Measurements from ENCODE around the gene OXGR1. TPM values are rescaled to one million over a fixed set of nuclear protein-coding genes. Genes with fewer than 3 reads are reported as not detected.

OXGR1 gene
- total and polyA plus RNA-seq, 10 of the 15 experiments (the other 5 are each of a cell fraction or from before 2014, with no cell fraction given): 0.05 TPM; not detected in 9

GRCh38 chr13:97012251-97013048 is 18.2 kb upstream of the OXGR1 start:
- no peak overlapping the region for H2AFZ ChIP-seq (ENCODE audit: control insufficient read depth, low read depth, low read length)
- POLR2A ChIA-PET: no interaction called here
- H3K4me2 ChIP-seq (ENCODE audit: control insufficient read depth, insufficient read depth): no peak overlapping the region
- DNase-seq (ENCODE audit: low read depth, low spot score) (no peak), FAIRE-seq (no peak), ATAC-seq (no peak)
- WGBS (ENCODE audit: insufficient coverage, insufficient replicate concordance, low lambda C conversion rate, missing lambda C conversion rate): 40% methylated on average over 7 of the region's 7 CpGs
- no peaks in the 10 kb centered on the region for H3K79me2 ChIP-seq (ENCODE audit: control insufficient read depth, insufficient read depth, low read length)
- no peaks in the 10 kb centered on the region for H3K4me1 ChIP-seq (ENCODE audit: control insufficient read depth, insufficient read depth, low read length)
- RAD21 ChIA-PET (ENCODE audit: unreplicated experiment): no interaction called here
- no peak overlapping the region for H3K9ac ChIP-seq (ENCODE audit: control insufficient read depth, insufficient read depth, low read length)
- intact Hi-C loops (cut with micrococcal nuclease; ENCODE audit: unreplicated experiment): loop anchor here (10.0 kb wide), 1 partner anchor 792 kb away; no protein-coding TSS in a partner anchor
- CTCF ChIA-PET: interaction anchor here (0.6 kb wide), 2 partner anchors 1012 to 1352 kb away, joined by 3 read pairs; no protein-coding TSS in a partner anchor
- no peaks in the 10 kb centered on the region for H3K27me3 ChIP-seq (replicated peaks in 1 of 2; ENCODE audit: control insufficient read depth in 2 of 2, insufficient read depth in 2 of 2, low read length in 1 of 2)
- H3K9me3 ChIP-seq (replicated peaks; ENCODE audit: control insufficient read depth, insufficient read depth, low read length): no peaks in the 10 kb centered on the region
- H3K27ac ChIP-seq (ENCODE audit: control insufficient read depth, insufficient read depth): no peak overlapping the region
- SMC1A ChIA-PET (ENCODE audit: uncharacterized antibody, unreplicated experiment): no interaction called here
- H3K4me3 ChIP-seq: no peak overlapping the region
- H4K20me1 ChIP-seq (ENCODE audit: control insufficient read depth, insufficient read depth): no peaks in the 10 kb centered on the region
- BruUV-seq (replicated peaks): no TSS peak
- H3K36me3 ChIP-seq (ENCODE audit: control insufficient read depth in 2 of 2, insufficient read depth in 2 of 2, low read length in 1 of 2): no peaks in the 10 kb centered on the region
- in situ Hi-C loops (cut with MboI): no loop called here
- no peak for TF ChIP-seq YY1 (IDR thresholded peaks at IDR 0.05; ENCODE audit: low read depth, low read length)
- TF ChIP-seq ZNF207 (IDR thresholded peaks at IDR 0.05; ENCODE audit: borderline replicate concordance): no peak
- no peak for TF ChIP-seq RAD51 (IDR thresholded peaks at IDR 0.05)
- TF ChIP-seq ETV6 (conservative IDR thresholded peaks at IDR 0.05 in 1 of 2, IDR thresholded peaks at IDR 0.05 in 1 of 2; ENCODE audit: borderline replicate concordance in 1 of 2, low read depth in 1 of 2): no peak
- no peak for TF ChIP-seq JUND (IDR thresholded peaks at IDR 0.05; ENCODE audit: low read depth, low read length)
- no peak for TF ChIP-seq IRF5 (IDR thresholded peaks at IDR 0.05; ENCODE audit: borderline replicate concordance)
- no peak for TF ChIP-seq TAF1 (IDR thresholded peaks at IDR 0.05; ENCODE audit: borderline replicate concordance, low read depth, low read length)
- TF ChIP-seq NR2C2 (IDR thresholded peaks at IDR 0.05; ENCODE audit: borderline replicate concordance, control insufficient read depth, insufficient read length, low read depth): no peak
- no peak for TF ChIP-seq CTCF (IDR thresholded peaks at IDR 0.05 in 2 of 3, conservative IDR thresholded peaks at IDR 0.05 in 1 of 3; ENCODE audit: control insufficient read depth in 2 of 3, extremely low read depth in 1 of 3, insufficient read depth in 1 of 3, low read depth in 3 of 3, low read length in 3 of 3)
- TF ChIP-seq EGR1 (IDR thresholded peaks at IDR 0.05; ENCODE audit: borderline replicate concordance in 1 of 2, low read depth in 2 of 2, low read length in 2 of 2): no peak
- TF ChIP-seq ZBTB33 (IDR thresholded peaks at IDR 0.05): no peak
- no peak for TF ChIP-seq ZBTB4 (CRISPR knock-in tag; IDR thresholded peaks at IDR 0.05)
